Ramos (cell line): ENCODE results near the gene CTTNBP2NL.
"Not testable (repeated sequence)": the region's sequence is repeated elsewhere in the genome, so short reads cannot be mapped to it uniquely, and the experiment has no call there.

Experiments
- in situ Hi-C: fragments of 300-500 bp; cut with MboI; formaldehyde crosslinking; loops from one replicate; pipeline ENCODE4 v1.14.3; 2022; ENCODE audit warnings: low sequenced_read_pairs; ENCODE audit not compliant: unreplicated experiment

The CTTNBP2NL gene

DNA sequence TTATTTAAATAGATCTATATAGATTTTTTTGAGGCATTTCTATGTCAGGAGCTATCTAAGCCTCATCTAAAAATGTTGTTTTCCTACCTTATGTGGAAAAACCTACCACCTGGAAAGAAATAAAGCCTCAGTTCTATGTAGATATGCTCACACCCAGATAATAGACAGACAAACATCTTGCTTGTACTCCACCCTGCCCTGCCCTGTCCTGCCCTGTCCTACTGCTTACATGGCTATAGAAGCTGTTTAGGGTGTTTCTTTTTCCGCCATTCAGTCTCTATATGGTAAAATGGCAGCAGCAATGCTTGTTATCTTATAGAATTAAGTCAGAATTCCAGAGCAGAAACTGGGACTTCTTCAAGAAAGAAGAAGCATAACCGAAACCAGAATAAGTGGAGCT is 13.4 kb downstream of the CTTNBP2NL start:
- in situ Hi-C loops = no loop called here

DNA sequence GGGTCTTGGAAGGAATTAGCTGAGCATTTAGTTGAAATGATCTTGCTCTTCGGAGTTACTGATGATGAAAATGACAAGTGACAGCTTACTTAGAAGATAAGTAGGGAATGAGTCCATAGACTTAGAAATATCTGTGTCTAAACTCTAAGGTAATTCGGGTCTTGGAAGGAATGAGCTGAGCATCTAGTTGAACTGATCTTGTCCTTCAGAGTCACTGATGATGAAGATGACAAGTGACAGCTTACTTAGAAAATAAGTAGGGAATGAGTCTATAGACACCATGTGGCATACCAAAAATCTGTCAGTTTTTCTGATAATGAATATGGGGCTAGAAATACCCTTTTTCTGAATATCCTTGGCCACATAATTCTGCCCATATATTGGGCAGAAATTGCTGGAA is 14.7 kb downstream of the CTTNBP2NL start:
- in situ Hi-C loops = no loop called here

GRCh38 chr1:112417271-112417670 is 21.3 kb downstream of the CTTNBP2NL start:
- in situ Hi-C loops = no loop called here

- in situ Hi-C loops = no loop called here
Observed at GRCh38 chr1:112418099-112418892, 22.3 kb downstream of the CTTNBP2NL start.

DNA sequence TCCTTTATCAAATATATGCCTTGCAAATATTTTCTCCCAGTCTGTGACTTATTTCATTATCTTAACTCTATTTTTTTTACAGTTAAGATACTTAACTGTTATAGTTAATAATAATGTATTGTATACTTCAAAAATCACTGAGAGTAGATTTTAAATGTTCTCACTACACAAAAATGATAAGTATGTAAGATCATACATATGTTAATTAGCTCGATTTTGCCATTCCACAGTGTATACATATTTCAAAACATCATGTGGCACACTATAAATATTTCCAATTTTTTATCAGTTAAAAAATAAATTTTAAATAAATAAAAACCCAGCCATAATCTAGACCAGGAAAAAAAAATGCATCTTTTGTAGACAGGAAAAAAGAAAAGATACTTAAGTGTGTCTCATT is 27.2 kb downstream of the CTTNBP2NL start:
- in situ Hi-C loops = no loop called here

DNA sequence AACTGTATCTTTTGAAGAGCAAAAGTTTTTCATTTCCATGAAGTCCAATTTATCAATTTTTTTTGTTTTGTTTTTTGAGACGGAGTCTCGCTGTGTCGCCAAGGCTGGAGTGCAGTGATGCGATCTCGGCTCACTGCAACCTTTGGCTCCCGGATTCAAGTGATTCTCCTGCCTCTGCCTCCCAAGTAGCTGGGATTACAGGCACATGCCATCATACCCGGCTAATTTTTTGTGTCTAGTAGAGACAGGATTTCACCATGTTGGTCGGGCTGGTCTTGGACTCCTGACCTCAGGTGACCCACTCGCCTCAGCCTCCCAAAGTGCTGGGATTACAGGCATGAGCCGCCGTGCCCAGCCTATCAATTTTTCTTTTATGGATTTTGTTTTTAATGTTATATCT is 27.7 kb downstream of the CTTNBP2NL start:
- in situ Hi-C loops = not testable (repeated sequence)

GRCh38 chr1:112429749-112430148 is 33.7 kb downstream of the CTTNBP2NL start:
- in situ Hi-C loops = no loop called here

DNA sequence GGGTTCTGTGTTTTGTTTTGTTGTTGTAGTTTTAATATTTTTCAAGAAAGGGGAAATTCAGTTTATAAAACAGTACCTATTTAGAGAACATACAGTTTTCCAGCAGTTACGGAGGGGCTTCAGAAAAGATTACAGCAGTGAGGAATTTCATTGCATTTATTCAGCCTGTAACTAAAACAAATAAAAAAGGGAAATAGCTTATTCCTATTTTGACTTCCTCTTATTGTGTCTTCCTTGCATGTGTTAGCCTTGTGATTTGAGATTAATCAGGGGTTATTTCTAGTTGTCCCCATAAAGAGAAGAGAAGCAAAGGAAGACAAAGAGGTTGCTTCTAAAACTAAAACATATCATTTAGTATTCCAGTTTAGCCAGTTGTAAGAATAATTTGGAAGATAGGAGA is 35.0 kb downstream of the CTTNBP2NL start:
- in situ Hi-C loops = no loop called here

DNA sequence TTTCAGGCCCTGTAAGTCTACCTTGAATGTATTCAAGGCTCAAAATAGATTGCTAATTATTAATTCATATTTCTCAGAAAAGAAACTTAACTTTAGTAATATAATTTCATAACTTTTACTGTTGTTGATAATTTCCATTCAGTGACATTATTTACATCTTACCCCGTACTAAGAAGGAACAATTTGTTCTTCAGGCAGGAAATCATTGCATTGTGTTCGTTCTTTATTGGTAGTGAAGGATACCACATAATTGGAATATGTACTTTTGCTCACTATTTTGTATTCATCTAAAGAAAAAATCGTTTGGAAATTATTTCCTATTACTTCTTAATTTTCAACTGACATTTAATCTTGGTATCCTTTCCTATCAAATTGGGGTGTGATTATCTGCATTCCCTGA is 39.4 kb downstream of the CTTNBP2NL start:
- in situ Hi-C loops = no loop called here

GRCh38 chr1:112436384-112437156 is 40.6 kb downstream of the CTTNBP2NL start:
- in situ Hi-C loops = no loop called here

DNA sequence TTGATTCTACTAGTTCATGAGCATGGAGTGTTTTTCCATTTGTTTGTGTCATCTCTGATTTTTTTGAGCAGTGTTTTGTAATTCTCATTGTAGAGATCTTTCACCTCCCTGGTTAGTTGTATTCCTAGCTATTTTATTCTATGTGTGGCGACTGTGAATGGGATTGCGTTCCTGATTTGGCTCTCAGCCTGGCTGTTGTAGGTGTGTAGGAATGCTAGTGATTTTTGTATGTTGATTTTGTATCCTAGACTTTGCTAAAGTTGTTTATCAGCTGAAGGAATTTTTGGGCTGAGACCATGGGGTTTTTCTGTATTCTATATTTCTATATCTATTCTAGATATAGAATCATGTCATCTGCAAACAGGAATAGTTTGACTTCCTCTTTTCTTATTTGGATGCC is 42.1 kb downstream of the CTTNBP2NL start:
- in situ Hi-C loops = not testable (repeated sequence)

DNA sequence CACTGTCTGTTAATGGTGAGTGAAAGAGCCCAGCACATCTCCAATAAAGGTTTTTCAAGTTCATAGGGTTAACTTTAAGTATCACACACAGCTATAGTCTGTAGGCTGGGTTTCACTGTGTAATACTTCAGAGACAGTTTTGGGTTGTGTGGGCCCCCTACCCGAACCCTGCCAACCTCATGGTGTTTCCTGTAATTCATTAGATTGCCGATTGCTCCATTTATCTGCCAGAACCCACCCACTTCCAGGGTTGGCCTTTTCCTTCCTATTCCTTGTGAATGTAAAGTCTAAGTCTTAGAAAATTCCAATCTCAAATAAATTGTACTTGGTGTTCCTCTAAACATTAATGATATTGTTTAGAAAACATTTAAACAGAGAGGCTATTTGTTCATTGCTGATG is 43.6 kb downstream of the CTTNBP2NL start:
- in situ Hi-C loops = no loop called here

- in situ Hi-C loops = no loop called here
Observed at GRCh38 chr1:112440574-112440973, 44.6 kb downstream of the CTTNBP2NL start.

- in situ Hi-C loops = no loop called here
Observed at GRCh38 chr1:112444269-112444668, 48.3 kb downstream of the CTTNBP2NL start.

- in situ Hi-C loops = no loop called here
Observed at GRCh38 chr1:112445596-112445995, 49.6 kb downstream of the CTTNBP2NL start.

GRCh38 chr1:112446411-112446810 is 50.4 kb downstream of the CTTNBP2NL start:
- in situ Hi-C loops = no loop called here

DNA sequence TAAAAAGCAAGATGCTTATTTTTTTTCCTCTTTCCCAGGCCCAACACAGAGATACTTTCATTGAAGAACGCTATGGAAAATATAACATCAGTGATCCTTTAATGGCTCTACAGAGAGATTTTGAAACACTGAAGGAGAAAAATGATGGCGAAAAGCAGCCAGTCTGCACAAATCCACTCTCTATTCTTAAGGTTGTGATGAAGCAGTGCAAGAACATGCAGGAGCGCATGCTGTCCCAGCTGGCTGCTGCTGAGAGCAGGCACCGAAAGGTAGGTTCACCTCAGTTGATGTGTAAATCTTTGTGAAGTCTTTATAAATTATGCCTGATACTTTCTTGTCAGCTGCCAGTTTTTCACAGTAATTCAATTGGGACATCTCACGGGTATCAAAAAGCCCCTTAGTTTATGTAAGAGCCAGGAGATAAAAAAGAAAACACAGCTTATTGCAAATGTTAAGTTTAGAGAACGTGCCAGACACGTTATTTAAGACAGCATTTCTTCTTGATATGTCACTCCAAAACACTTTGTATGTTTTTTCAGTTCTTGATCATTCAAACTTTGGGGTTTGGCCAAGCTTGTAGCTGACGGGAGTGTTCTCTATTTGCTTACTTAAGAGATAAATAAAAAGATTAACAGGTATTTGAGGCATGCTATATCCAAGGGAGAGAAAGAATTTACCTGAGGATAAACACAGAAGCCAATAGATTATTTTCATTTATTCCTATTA is 53.1 kb downstream of the CTTNBP2NL start:
- in situ Hi-C loops = no loop called here

DNA sequence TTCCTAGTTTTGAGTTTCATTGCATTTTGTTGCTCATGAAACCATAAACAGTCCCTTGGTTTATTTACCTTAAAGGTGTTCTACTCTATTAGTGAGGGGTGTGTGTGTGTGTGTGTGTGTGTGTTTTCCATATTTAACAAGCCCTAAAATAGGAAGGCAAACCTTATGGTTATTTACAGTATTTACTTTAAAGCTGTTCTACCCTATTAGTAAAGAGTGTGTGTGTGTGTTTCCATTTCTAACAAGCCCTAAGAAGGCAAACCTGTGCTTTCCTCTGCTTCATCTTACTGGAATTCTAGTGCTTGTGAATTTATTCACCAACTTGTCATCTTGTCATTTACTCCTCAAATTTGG is 53.6 kb downstream of the CTTNBP2NL start:
- in situ Hi-C loops = no loop called here

GRCh38 chr1:112450773-112451172 is 54.8 kb downstream of the CTTNBP2NL start:
- in situ Hi-C loops = no loop called here

DNA sequence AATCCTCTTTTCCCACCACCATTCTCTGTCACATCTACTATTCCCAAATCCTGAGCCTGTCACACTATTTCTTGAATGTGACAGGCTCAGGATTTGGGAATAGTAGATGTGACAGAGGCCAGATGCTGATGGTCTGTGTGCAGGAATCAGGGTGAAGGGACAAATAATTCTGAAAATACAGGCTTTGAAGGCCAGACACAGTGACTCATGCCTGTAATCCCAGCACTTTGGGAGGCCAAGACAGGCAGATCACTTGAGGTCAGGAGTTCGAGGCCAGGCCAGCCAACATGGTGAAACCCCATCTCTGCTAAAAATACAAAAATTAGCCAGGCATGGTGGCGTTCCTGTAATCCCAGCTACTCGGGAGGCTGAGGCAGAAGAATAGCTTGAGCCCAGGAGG is 55.3 kb downstream of the CTTNBP2NL start:
- in situ Hi-C loops = not testable (repeated sequence)

GRCh38 chr1:112453876-112454275 is 57.9 kb downstream of the CTTNBP2NL start:
- in situ Hi-C loops = no loop called here
